Measurements from ENCODE around the gene JAM3. TPM values are rescaled to one million over a fixed set of nuclear protein-coding genes. Genes with fewer than 3 reads are reported as not detected.

Gene JAM3
- total RNA-seq, 1 experiment from 2014 or later: 1.6 TPM

- Mint-ChIP-seq H3K27ac (ENCODE audit: low read depth, unreplicated experiment) (no peak overlapping the region), H3K36me3 (ENCODE audit: insufficient read depth, unreplicated experiment) (no peaks in the 10 kb centered on the region), H3K4me3 (ENCODE audit: unreplicated experiment) (no peak overlapping the region), H3K4me1 (ENCODE audit: insufficient read depth, unreplicated experiment) (no peaks in the 10 kb centered on the region), H3K27me3 (ENCODE audit: insufficient read depth, unreplicated experiment) (no peaks in the 10 kb centered on the region), H3K9me3 (ENCODE audit: unreplicated experiment) (peaks cover 14% of the 10 kb centered on the region)
- BruUV-seq (replicated peaks): no TSS peak
- POLR2A ChIA-PET: interaction anchor here (2.4 kb wide), 1 partner anchor 11 kb away, joined by 11 read pairs; no protein-coding TSS in a partner anchor
- no peak for DNase-seq (ENCODE audit: unreplicated experiment)
- CTCF ChIA-PET: interaction anchor here (1.2 to 2.2 kb wide), 5 partner anchors 9 to 205 kb away, joined by 3 to 8 read pairs (median 4); no protein-coding TSS in a partner anchor
- intact Hi-C loops (cut with micrococcal nuclease): no loop called here
- no peak for TF ChIP-seq CTCF (IDR thresholded peaks at IDR 0.05; ENCODE audit: unreplicated experiment)
Measured at GRCh38 chr11:134131628-134132244, 62.9 kb downstream of the JAM3 start.

- DNase-seq (ENCODE audit: unreplicated experiment): no peak
Measured at GRCh38 chr11:134132808-134133207, 63.9 kb downstream of the JAM3 start.

GRCh38 chr11:134134167-134134566 lies 65.3 kb downstream of the JAM3 start:
- Mint-ChIP-seq H3K4me1 (ENCODE audit: insufficient read depth, unreplicated experiment) (no peaks in the 10 kb centered on the region), H3K27me3 (ENCODE audit: insufficient read depth, unreplicated experiment) (no peaks in the 10 kb centered on the region), H3K9me3 (ENCODE audit: unreplicated experiment) (peaks cover 14% of the 10 kb centered on the region), H3K4me3 (ENCODE audit: unreplicated experiment) (no peak overlapping the region), H3K36me3 (ENCODE audit: insufficient read depth, unreplicated experiment) (no peaks in the 10 kb centered on the region), H3K27ac (ENCODE audit: low read depth, unreplicated experiment) (no peak overlapping the region)
- POLR2A ChIA-PET: interaction anchor here (0.9 to 1.6 kb wide), 2 partner anchors 14 to 86 kb away, joined by 3 to 5 read pairs; no protein-coding TSS in a partner anchor
- CTCF ChIA-PET: interaction anchor here (1.8 to 3.9 kb wide), 2 partner anchors 13 to 83 kb away, joined by 3 to 45 read pairs; no protein-coding TSS in a partner anchor
- no TSS peak for BruUV-seq (replicated peaks)
- no peak for DNase-seq (ENCODE audit: unreplicated experiment)
- intact Hi-C loops (cut with micrococcal nuclease): no loop called here
- no peak for TF ChIP-seq CTCF (IDR thresholded peaks at IDR 0.05; ENCODE audit: unreplicated experiment)

More at GRCh38 chr11:134132808-134133207, 63.9 kb downstream of the JAM3 start:
- H3K36me3 Mint-ChIP-seq (ENCODE audit: insufficient read depth, unreplicated experiment): no peaks in the 10 kb centered on the region
- H3K4me1 Mint-ChIP-seq (ENCODE audit: insufficient read depth, unreplicated experiment): no peaks in the 10 kb centered on the region
- CTCF ChIA-PET: interaction anchor here (1.2 to 1.6 kb wide), 3 partner anchors 82 to 204 kb away, joined by 3 to 8 read pairs (median 3); no protein-coding TSS in a partner anchor
- no peak for TF ChIP-seq CTCF (IDR thresholded peaks at IDR 0.05; ENCODE audit: unreplicated experiment)
- H3K27ac Mint-ChIP-seq (ENCODE audit: low read depth, unreplicated experiment): no peak overlapping the region
- no TSS peak for BruUV-seq (replicated peaks)
- no peaks in the 10 kb centered on the region for H3K27me3 Mint-ChIP-seq (ENCODE audit: insufficient read depth, unreplicated experiment)
- peaks cover 14% of the 10 kb centered on the region for H3K9me3 Mint-ChIP-seq (ENCODE audit: unreplicated experiment)
- H3K4me3 Mint-ChIP-seq (ENCODE audit: unreplicated experiment): no peak overlapping the region
- intact Hi-C loops (cut with micrococcal nuclease): no loop called here
- POLR2A ChIA-PET: interaction anchor here (1.6 to 2.4 kb wide), 2 partner anchors 13 to 85 kb away, joined by 5 to 11 read pairs; no protein-coding TSS in a partner anchor

GRCh38 chr11:134138376-134138775 lies 69.5 kb downstream of the JAM3 start:
- Mint-ChIP-seq H3K27ac (ENCODE audit: low read depth, unreplicated experiment) (no peak overlapping the region), H3K4me3 (ENCODE audit: unreplicated experiment) (no peak overlapping the region), H3K9me3 (ENCODE audit: unreplicated experiment) (no peaks in the 10 kb centered on the region), H3K36me3 (ENCODE audit: insufficient read depth, unreplicated experiment) (no peaks in the 10 kb centered on the region), H3K4me1 (ENCODE audit: insufficient read depth, unreplicated experiment) (no peaks in the 10 kb centered on the region), H3K27me3 (ENCODE audit: insufficient read depth, unreplicated experiment) (peaks cover 20% of the 10 kb centered on the region)
- ChIA-PET CTCF (interaction anchor here (0.8 to 6.8 kb wide), 18 partner anchors 8 to 309 kb away, joined by 3 to 168 read pairs (median 6); partner anchors contain the start of gene VPS26B), POLR2A (no interaction called here)
- DNase-seq (ENCODE audit: unreplicated experiment): no peak
- intact Hi-C loops (cut with micrococcal nuclease): no loop called here
- BruUV-seq (replicated peaks): no TSS peak
- TF ChIP-seq CTCF (IDR thresholded peaks at IDR 0.05; ENCODE audit: unreplicated experiment): no peak

Measured in MCF 10A (cell line).